ENCODE results near the gene CAND2.
"Not testable (repeated sequence)": the region's sequence is repeated elsewhere in the genome, so short reads cannot be mapped to it uniquely, and the experiment has no call there.

Gene CAND2

DNA sequence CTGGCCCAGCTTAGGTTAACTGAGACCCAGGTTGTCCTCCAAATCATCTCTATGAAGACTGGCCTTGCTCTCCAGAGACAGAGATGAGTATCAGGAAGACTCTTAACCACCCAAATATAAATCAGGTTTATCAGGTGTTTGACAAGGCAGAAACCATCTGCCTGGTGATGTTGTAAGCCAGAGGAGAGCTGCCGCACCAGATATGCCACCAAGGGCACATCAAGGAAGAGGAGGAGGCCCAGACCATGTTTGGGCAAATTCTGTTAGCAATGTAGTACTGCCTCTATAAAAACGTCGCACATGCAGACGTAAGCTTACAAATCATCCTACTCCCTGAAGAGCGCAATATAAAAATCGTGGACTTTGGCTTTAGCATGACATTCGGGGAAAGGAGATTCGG, 65.9 kb downstream of the CAND2 start:
- no peak for DNase-seq (ENCODE audit: low read depth)

DNA sequence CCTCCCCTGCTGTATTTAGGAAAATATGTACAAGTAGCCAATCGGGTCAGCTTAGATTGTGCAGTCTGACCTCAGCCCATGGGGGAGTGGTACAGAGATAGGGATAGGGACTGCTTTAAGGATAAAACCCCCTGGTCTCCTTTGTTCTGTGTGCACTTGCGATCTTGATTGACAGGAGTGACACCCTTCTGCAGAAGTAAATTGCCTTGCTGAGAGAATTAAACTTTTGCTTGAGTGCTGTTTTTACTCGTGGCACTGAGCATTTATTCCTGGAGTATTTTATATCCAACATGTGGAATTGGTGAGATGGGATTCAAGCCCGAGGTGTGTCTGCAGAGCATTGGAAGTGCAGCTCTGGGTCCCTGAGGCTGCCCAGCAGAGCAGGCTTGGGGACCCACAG, 68.8 kb downstream of the CAND2 start:
- DNase-seq (ENCODE audit: low read depth): no peak

DNA sequence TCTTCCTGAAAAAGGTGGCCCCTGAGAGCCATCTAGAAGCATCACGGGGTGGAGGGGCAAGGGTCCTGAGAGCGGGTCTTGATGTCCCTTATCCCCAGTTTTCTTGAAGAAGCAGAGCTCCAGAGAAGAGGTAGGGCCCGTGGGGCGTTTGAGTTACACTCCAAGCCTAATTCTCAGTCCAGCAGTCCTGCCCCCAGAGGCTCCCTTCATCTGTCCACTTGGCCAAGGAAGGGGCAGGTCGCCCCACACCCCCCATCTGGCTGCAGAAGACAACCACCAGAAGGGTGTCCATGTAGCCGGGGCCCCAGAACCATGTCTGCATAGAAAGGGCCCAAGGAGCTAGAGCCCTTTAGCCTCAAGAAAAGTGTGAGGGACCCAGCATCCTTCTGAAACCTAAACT, 70.4 kb downstream of the CAND2 start:
- no peak for DNase-seq (ENCODE audit: low read depth)

DNA sequence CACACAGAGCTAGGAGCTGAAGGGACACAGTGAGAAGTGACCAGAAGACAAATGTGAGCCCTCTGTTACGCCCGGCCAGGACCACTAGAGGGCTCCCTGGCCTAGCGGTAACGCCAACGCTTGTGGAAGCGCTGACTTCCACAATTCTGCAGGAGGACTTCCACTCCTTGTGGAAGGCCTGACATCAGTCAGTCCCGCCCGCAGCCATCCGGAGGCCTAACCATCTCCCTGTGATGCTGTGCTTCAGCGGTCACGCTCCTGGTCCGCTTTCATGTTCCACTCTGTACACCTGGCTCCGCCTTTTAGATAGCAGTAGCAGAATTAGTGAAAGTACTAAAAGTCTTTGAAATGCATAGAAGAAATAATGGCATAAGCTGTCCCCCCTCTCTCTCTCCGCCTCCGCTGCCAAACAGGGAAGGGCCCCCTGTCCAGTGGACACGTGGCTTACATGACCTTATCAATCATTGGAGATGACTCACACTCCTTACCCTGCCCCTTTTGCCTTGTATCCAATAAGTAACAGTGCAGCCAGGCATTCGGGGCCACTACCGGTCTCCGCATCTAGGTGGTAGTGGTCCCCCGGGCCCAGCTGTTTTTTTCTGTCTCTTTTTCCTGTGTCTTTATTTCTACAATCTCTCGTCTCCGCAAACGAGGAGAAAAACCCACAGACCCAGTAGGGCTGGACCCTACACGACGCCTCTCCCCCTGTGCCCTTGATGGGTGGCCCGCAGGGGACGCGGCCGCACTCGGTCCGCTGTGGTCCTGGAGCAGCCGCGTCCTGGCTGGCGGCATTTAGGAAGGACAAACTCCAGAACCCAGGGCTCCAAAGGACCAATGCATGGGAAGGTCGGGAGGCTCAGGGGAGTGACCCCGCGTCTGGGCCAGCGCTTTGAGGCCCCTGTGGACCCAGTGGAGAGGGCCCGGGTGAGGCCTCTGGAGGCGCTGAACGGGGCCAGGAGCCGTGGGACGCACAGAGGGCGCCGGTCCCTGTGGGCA, 71.9 kb downstream of the CAND2 start:
- peak; percentile 86 for DNase-seq (ENCODE audit: low read depth)

DNA sequence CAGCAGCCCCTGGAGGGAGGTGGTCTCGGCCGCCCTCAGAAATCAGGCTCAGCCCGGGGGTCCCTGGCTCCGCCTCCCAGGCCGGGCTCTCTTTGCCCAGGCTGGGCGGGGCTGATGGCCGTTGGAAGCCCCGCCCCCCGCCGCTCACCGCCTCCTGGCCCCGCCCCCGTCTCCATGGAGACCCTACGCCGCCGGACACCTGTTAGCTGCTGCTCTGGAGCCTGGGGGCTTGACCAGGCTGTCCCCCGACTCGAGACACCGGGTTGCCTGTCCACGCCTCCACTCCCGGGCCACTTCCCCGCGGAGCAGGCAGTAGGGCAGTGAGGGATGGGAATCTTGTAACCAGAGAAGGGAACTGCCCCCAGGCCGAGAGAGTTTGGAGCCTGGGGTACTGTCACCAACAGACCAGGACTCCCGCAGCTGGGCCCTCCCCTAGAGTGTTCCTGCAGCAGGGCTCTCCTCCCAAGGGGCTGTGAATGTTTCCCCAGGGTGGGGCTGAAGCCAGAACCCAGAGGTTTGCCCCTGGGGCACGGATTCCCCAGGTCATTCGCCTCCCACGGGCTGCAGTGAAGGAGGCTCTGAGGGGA, 72.6 kb downstream of the CAND2 start:
- no peak for DNase-seq (ENCODE audit: low read depth)

DNA sequence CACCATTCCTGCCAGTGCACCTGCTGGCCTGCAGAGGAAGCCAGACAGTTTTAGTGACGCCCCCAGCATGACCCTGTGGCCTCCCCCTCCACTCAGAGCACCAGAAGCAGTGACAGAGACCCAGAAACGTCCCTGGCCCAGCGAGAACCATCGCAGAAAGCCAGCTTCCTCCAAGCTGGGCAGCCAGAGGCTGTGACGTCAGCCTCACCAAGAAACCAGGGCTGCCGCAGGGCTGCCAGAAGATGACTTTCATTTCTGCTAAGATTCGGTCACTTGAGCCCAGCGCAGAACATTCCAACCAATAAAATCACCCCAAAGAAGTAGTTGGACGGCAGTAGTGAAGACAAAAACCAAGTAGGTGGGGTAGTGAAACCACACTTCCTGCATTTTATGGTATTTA, 74.5 kb downstream of the CAND2 start:
- DNase-seq (ENCODE audit: low read depth): peak; percentile 47

DNA sequence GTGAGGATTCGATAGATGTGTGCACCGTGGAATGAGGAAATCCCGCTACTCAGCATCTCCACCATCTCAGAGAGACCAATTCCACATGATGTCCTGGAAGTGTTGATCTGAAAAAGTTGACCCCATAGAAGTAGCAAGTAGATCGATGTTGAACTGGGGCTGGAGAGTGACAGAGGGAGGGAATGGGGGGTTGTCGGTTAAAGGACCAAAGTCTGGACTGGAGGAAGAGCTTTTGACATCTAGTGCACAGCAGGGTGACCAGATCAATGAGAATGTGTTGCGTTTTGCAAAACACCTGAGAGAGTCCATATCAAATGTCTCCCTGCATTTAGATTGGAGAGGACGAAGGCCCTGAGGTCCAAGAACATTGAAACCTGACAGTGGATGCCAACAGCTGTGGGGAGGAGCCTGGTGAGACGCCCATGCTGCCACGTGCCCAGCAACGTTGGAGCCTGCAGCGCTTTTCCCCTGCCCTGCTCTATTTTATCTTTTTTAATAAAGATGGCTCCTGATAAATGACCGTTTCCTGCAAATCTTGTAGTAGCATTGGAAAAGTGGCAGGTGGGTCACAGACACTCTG, 75.0 kb downstream of the CAND2 start:
- no peak for DNase-seq (ENCODE audit: low read depth)

DNA sequence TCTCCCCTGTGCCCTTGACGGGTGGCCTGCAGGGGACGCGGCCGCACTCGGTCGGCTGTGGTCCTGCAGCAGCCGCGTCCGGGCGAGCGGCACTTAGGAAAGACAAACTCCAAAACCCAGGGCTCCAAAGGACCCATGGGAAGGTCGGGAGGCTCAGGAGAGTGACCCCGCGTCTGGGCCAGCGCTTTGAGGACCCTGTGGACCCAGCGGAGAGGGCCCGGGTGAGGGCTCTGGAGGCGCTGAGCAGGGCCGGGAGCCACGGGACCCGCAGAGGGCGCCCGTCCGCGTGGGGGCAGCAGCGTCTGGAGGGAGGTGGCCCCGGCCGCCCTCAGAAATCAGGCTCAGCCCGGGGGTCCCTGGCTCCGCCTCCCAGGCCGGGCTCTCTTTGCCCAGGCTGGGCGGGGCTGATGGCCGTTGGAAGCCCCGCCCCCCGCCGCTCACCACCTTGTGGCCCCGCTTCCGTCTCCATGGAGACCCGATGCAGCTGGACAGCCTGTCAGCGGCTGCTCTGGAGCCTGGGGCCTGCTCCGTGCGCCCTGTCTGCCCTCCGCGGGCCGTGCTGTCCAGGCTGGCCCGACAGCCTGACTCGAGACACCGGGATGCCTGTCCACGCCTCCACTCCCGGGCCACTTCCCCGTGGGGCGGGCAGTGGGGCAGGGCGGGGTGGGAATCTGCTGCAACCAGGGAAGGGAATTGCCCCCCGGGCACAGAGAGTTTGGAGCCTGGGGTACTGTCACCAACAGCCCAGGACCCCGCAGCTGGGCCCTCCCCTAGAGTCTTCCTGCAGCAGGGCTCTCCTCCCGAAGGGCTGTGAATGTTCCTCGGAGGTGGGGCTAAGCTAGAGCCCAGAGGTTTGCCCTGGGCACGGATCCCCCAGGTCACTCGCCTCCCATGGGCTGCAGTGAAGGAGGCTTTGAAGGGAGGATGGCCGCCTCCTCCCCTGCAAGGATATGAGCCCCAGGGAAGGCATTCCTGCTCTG, 79.7 kb downstream of the CAND2 start:
- DNase-seq (ENCODE audit: low read depth): peak; percentile 40

DNA sequence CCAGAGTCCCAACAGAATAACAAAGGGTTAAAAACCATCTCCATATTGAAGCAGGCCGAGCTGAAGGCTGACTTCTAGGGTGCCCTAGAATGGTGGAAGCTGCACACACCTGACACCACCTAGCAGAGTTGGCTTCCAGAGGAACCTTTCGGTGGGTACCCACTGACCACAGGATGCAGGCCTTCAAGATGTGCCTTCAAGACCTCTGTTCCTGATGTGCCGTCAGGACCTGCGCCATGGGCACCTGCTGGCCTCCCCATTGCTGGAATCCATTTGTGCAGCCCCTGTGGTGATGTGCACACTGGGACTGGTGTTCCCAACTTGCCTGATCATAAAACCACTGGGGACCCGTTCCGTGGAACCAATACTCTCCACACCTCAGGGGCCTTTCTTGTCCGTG, 80.6 kb downstream of the CAND2 start:
- DNase-seq (ENCODE audit: low read depth): no peak

DNA sequence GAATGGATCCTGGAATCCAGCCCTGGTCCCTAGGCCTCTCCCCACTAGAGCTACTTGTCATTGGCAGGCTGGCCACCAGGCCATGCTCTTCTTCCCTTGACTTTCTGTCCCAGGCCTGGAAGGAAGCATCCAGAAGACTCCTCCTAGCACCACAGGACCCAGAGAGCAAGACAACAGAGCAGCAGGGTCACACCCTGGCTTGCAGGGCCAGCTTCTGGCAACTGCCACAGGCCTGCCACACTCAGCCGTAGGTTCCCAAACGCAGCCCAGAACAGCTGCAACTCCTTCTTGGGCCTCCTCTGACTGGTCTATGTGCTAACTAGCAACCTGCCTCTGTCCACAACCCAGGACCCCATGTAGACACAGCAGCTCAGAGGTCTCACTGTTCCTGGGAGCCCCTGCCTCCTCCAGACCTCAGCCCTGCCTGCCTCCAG, 81.7 kb downstream of the CAND2 start:
- no peak for DNase-seq (ENCODE audit: low read depth)

DNA sequence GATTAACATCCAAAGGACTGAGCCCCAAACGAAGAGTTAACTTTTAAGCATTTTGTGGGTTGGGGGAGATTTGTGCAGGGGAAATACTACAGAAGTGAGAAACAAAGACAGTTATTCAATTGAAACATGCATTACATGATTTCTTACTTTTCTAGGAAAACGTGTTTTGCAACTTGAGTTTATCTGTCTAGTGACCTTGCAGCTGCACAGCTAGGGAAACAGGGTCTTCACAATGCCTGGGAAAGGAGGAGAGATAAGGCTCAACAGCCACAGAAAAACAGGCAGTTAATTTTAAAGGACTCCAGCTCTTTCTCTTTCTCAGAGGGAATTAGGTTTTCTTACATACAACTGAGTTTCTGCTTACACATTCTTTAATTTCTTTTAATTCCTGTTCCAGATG, 82.3 kb downstream of the CAND2 start:
- DNase-seq (ENCODE audit: low read depth): not testable (repeated sequence)

DNA sequence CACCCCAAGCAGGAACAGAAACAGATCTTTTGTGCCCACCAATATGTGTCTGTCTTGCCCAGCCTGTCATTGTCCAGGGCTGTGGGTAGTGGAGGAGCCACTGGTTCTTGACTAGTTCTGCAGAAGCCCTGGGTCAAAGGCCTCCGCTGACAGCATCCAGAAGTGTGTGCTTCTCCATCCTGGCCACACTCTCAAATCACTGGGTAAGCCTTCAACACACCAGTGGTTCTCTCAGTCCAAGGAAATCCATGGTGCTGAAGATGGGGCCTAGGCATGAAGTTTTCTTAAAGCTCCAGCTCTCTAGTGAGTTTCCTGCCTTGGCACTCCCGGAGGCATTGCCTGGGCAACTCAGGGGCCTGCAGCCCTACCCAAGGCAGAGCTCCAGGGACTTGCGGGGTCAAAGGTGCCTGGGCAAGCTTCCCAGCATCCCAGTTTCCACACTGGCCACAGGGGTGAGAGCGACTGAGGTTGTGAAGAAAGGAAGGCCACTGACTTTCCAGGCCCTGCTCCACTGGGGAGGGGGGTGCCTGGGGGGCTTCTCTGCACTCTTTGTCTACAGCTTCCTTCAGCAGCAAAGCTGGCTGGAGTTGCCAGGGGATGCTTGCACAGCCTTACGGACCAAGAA, 82.8 kb downstream of the CAND2 start:
- DNase-seq (ENCODE audit: low read depth): no peak

DNA sequence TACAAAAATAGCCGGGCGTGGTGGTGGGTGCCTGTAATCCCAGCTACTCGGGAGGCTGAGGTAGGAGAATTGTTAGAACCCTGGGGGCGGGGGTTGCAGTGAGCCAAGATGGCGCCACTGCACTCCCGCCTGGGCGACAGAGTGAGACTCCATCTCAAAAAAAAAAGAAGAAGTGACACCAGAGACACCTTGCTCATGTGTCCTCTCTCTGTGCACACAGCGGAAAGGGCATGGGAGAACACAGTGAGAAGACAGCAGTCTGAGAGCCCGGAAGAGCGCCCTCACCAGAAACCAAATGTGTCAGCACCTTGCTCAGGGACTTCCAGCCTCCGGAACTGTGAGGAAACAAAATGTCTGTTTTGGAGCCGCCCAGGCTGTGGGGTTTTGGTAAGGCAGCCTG, 85.4 kb downstream of the CAND2 start:
- DNase-seq (ENCODE audit: low read depth): not testable (repeated sequence)

DNA sequence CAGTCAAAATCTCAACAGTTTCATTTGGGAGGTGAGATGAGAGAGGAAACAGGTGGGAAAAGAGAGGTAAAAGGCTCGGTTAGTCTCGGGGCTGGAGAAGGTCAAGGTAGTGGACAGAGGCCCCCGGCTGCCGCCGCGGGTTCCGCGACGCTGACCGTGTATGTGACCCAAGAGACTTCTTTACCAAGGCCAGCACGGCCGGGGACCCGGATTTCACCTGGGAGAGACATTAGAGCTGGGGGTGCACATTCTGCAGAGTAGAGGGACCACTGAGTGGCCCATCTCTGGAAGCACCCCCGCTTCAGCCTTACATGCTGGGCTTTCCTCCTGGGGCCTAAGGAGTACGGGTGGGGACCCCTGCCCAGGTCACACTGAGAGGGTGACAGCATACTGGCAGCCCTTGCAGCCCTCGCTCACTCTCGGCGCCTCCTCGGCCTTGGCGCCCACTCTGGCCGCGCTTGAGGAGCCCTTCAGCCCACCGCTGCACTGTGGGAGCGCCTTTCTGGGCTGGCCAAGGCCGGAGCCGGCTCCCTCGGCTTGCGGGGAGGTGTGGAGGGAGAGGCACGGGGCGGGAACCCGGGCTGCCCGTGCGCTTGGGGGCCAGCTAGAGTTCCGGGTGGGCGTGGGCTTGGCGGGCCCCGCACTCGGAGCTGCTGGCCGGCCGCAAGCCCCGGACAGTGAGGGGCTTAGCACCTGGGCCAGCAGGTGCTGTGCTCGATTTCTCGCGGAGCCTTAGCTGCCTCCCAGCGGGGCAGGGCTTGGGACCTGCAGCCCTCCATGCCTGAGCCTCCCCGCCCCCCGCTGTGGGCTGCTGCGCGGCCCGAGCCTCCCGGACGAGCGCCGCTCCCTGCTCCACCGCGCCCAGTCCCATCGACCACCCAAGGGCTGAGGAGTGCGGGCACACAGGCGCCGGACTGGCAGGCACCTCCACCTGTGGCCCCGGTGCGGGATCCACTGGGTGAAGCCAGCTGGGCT, 86.1 kb downstream of the CAND2 start:
- no peak for DNase-seq (ENCODE audit: low read depth)

DNA sequence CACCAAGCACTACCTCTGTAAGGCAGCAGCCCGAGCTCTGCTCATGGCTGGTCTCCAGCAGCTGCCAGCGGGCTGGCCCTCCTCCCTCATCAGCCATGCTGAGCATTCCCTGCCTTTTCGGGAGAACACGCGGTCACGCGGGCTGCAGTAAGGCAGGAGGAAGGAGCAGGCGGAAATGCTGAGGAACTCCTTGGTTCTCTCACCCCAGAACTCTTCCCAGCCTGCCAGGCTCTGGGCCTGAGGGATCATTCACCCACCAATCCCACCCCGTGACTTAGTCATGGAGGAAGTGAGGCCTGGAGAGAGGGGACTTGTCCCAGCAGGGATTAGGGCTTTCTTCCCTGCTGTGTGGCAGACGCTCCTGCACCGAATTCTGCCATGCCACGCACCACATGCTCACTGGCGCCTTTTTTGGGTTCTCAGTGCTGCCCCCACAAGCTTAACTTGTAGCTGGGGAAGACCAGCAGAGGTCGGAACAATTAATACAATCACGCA, 87.8 kb downstream of the CAND2 start:
- no peak for DNase-seq (ENCODE audit: low read depth)

Measured in ELR (cell line).